GM19397 (cell line): ENCODE results near the gene CDSN.
"Not testable (repeated sequence)": the region's sequence is repeated elsewhere in the genome, so short reads cannot be mapped to it uniquely, and the experiment has no call there.

Experiments used
- ATAC-seq: cut with Tn5 transposase; IDR thresholded peaks from one replicate; pipeline ENCODE4 v1.9.1; 2021; ENCODE audit warnings: mild to moderate bottlenecking, moderate library complexity; ENCODE audit not compliant: unreplicated experiment

CDSN gene

GRCh38 chr6:31087494-31088089, 32.7 kb downstream of the CDSN start:
- peak; percentile 63 for ATAC-seq

- ATAC-seq, result no peak
Observed at GRCh38 chr6:31086788-31087440, 33.3 kb downstream of the CDSN start.

GRCh38 chr6:31083742-31084354, 36.4 kb downstream of the CDSN start:
- ATAC-seq, result no peak

- ATAC-seq, result no peak
Observed at GRCh38 chr6:31081872-31082271, 38.4 kb downstream of the CDSN start.

GRCh38 chr6:31079656-31080261, 40.5 kb downstream of the CDSN start:
- ATAC-seq, result no peak

GRCh38 chr6:31076611-31077010, 43.6 kb downstream of the CDSN start:
- ATAC-seq, result no peak

GRCh38 chr6:31075528-31075927, 44.7 kb downstream of the CDSN start:
- ATAC-seq, result no peak

GRCh38 chr6:31074401-31074800, 45.8 kb downstream of the CDSN start:
- no peak for ATAC-seq

- no peak for ATAC-seq
Observed at GRCh38 chr6:31070711-31071197, 49.5 kb downstream of the CDSN start.

GRCh38 chr6:31068669-31069340, 51.4 kb downstream of the CDSN start:
- ATAC-seq, result no peak

GRCh38 chr6:31067891-31068668, 52.2 kb downstream of the CDSN start:
- ATAC-seq, result not testable (repeated sequence)

GRCh38 chr6:31067028-31067427, 53.2 kb downstream of the CDSN start:
- ATAC-seq, result not testable (repeated sequence)

GRCh38 chr6:31065556-31065955, 54.7 kb downstream of the CDSN start:
- no peak for ATAC-seq
